Right lobe of liver (tissue), 4 donors: ENCODE results near the gene CDCA7.

Experiments used
- CTCF ChIP-seq, 4 donors: fragments of 200-600 bp in 3 of 4; fragments of 450-650 bp in 1 of 4; IDR thresholded peaks; one replicate each; pipeline versions ENCODE4 v1.5.1 to v1.8.0; 2016 to 2022; ENCODE audit warnings: antibody characterized with exemption in 4 of 4, mild to moderate bottlenecking in 2 of 4
- POLR2A ChIP-seq: fragments of 450-650 bp; IDR thresholded peaks from one replicate; pipeline ENCODE4 v1.6.1; 2017; ENCODE audit warnings: antibody characterized with exemption, mild to moderate bottlenecking
- donor health status: DM: no; HTN: no; CAD: no.
- donor health status: DM: no; HTN: no; CAD: no.
- donor health status: DM: no; HTN: yes; CAD: no.

GRCh38 chr2:173387660-173388059 is 33.0 kb downstream of the CDCA7 start:
- TF ChIP-seq CTCF (IDR thresholded peaks at IDR 0.05), result no peak
- no peak for TF ChIP-seq POLR2A
